Kidney capillary endothelial cell (primary cell): ENCODE measurements around the gene ESF1.

Source experiments
- DNase-seq: peaks from one replicate; pipeline ENCODE4 v3.0.0-alpha.2; 2018; ENCODE audit warnings: low spot score

The ESF1 gene

GRCh38 chr20:13784893-13785715, at the start of gene ESF1, which contains the start of gene NDUFAF5:
Gene ESF1, minus strand, starts transcription at chr20:13784919. Its CDS starts 1,779 bp downstream, at chr20:13783140.
Gene NDUFAF5, plus strand, starts transcription at chr20:13785028. Its CDS starts 41 bp downstream, at chr20:13785069.
- peak; percentile 91 for DNase-seq

GRCh38 chr20:13831476-13831875, 46.8 kb upstream of the ESF1 start:
- no peak for DNase-seq

- DNase-seq: no peak
Measured at GRCh38 chr20:13825465-13825864, 40.7 kb upstream of the ESF1 start.

DNA sequence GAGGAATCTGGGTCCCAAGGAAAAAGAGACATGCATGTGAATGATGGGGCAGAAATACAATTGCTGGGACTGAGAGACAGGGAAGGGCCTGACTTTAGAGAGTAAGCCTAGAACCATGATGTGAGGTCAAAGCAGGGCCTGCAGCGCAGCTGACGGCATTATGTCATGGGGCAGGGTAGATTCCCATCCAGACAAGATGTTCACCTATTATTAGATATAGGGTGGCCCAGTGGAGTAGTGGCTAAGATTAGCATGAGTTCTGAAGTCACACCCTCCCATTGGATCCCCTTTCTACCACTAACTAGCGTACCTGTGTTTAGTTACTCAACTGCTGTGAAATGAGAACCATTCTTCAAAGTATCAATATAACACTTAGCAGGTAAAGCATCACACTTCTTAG, 39.7 kb upstream of the ESF1 start:
- DNase-seq: no peak

DNA sequence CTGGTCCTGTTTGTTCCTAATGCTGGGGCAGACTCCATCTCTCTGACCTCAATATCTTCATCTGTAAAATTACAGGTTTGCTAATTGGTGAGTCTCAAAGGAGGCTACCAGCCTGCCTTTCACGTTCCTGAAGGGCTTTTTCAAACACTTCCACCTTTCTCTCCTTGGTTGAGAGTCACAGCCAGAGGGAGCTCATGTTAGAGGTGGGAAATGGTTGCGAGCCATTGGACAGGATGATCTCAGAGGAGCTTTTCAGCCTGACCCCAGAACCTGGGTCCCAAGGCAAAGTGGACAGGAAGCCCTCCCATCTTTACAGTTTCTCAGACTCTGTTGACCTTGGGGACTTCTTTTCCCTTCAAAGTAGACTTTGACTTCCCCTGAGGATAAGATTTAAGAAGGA, 37.7 kb upstream of the ESF1 start:
- DNase-seq: no peak

DNA sequence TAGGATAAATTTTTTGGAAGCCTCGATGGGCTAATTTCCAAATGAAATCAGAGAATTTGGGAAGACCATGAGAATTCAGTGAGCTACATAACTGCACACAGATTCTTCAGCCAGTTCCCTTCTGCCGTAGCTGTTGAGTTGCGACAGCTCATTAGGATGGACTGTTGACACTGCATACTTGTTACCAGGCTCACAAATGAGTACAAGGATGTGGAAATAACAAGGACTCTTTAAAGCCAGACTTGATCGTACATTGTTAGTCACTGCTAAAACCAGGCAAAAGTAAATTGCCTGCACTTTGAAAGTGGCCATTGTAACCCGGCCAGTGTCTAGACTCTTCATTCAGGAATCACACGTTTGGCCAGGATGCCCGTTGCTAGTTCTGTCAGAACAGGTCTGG, 37.2 kb upstream of the ESF1 start:
- DNase-seq: no peak

GRCh38 chr20:13819885-13820645, 35.3 kb upstream of the ESF1 start:
- DNase-seq: peak; percentile 63

DNA sequence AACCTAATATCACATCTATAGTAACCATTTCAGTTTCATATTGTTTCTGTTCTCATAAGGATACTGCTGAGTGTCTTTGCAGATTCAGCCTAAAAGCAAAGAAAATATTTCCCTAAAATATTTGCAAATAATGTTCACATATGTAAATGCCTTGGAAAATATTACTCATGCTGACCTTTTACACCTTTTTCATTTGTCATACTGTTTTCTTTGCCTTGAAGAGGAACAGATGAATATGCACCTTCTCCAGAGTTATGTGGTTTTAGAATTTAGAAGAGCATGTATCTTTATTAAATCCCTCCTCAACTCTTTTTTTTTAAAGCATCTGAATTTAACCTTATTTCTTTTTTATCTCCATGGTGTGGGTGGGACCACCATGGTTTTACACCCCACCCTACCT, 32.6 kb upstream of the ESF1 start:
- no peak for DNase-seq

DNA sequence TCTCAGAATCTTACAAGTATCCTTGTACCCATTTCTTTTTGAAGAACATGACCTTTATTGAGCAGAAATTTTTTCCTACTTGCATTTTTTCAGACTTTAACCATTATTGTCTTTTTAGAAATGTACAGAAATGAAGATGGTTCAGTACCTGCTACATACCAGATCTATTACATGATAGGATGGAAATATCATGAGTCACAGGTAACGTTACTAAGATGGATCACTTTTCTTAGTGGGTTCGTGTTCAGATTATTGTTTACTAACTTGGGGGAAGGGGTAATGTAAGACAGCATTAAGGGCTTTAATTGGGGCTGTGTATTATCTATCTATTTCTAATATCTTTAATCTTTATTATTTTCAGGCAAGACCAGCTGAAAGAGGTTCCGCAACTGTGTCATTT, 32.0 kb upstream of the ESF1 start:
- DNase-seq: no peak

DNA sequence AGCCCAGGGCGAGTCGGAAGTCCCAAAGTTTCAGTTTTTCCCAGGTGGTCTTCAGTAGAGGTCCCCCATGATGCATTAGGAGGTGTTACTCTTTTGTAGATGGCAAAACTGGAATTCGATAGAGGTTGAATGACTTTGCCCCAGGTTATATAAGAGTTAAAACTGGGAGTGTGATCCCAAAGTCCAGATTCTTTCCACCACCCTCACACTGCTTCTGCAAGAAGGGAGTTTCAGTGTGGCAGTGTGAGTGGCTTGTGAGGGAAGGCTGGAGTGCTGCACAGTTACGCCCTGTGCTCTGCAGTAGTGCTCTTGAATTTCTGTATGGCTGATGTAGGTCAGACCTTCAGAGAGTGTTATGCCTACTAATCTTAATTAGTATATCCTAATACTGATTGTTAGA, 30.0 kb upstream of the ESF1 start:
- no peak for DNase-seq

GRCh38 chr20:13813910-13814309, 29.2 kb upstream of the ESF1 start:
- DNase-seq: no peak

GRCh38 chr20:13810446-13810845, 25.7 kb upstream of the ESF1 start:
- no peak for DNase-seq

- DNase-seq: no peak
Measured at GRCh38 chr20:13809855-13810254, 25.1 kb upstream of the ESF1 start.

DNA sequence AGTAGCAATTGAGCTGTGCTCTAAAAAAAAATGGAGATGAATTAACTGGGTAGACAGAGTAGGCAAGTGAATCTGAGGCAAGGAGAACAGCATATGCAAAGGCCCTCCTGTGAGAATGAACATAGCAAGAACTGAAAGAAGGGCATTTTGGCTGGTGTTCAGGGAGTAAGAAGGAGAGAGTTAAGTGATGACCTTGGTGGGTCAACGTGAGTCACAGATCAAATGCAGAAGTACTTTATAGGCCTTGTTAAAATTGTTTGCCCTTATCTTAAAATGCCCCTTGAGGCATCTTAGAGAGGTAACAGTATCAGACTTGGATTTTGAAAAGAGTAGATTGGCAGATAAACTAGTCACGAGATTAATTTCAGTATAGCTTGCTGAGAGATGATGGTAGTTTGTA, 24.7 kb upstream of the ESF1 start:
- no peak for DNase-seq

DNA sequence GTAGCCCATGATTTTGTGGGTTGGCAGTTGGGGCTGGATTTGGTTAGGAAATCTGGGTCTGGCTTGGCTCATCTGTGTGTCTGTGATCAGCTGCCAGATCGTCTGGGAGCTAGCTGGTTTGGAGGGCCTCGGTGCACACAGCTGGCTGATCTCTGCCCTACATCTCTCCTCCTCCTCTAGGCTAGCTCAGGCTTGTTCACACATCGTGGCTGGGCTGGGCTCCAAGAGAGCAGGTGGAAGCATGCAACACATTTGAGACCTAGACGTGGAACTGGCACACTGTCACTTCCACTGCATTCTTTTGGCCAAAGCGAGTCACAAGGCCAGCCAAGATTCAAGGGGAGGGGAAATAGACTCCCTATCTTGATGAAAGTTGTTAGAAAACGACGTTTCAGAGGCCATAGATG, 16.0 kb upstream of the ESF1 start:
- DNase-seq: no peak

DNA sequence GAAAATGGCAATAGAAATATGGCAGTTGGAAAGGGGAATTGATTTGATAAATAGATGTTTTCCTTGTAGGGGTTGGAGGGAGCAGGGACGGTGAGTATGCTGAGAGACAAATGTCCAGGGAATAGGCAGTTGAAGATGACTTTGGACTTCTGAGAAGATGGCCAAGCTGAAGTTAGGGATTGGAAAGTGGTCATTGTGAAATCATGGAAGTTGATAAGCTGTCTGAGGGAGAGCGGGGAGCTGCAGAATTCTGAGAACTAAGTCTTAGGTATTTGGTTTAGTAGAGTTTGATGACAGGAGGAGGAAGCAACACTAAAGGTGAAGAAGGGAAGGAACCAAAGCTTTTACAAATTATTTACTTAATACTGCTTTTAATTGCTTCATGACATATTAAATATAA, 15.3 kb upstream of the ESF1 start:
- DNase-seq: no peak

- no peak for DNase-seq
Measured at GRCh38 chr20:13799040-13799439, 14.3 kb upstream of the ESF1 start.

- no peak for DNase-seq
Measured at GRCh38 chr20:13794667-13795066, 9.9 kb upstream of the ESF1 start.

DNA sequence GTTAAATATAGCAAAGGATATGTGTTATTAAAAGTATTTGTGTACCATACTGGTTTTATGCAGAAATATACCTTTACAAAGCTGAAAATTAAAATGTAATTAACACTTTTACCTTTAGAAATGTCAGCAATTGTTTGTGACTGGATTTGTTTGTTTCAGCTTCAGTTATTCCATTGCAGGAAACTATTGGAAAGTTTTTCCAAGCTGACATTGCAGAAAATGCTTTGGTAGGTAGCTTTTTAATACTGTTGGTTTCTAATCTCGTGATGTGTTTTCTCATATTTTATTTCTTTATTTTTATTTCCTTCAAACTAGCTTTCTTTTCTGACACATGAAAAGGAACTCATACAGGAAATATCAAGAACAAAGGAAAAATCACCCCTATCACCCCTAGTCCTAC, 8.3 kb upstream of the ESF1 start:
- no peak for DNase-seq

DNA sequence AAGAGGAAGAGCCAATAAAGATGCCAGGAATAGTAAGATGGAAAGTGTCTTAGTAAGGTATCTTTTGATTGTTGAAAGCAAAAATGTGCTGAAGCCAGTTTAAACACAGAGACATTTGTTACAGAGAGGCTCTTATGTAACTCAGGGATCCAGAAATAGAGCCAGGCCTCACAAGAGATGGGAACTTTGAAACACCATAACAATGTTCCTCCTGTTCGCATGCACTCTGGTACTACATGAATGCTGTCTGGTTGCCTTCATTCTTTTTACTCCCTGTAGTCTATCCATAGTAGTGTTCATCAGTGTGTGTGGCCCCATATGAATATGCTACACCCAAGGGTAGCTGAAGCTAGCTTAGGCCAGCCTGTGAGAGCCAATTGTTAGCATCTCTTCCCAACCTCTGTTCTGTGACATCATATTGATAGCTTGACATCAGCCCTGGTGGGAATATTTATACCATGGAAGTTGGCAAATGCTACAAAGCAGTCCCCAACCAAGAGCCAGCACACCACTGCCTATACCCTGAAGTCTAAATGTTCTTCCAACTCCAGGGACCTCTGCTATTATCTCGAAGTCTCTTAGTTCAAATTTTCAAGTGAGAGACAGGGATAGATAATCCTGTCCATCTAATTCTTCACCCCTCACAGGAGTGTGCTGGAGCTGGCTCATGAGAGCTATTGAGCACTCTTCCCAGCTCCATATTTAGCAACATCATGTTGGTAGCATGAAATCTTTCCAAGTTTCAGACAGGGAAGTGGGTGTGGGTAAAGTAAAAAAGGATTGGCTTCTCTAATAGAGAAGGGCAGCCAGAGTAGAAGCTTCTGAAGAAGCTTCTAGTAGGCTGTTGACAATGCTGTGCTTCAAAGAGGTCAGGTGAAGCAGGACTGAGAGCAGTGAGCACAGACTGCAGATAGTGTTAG, 7.1 kb upstream of the ESF1 start:
- DNase-seq: no peak

GRCh38 chr20:13790708-13791107, 6.0 kb upstream of the ESF1 start:
- no peak for DNase-seq

GRCh38 chr20:13788167-13788834, 3.6 kb upstream of the ESF1 start:
- peak; percentile 42 for DNase-seq
